ENCODE results near the gene DLK1. TPM values are rescaled to one million over a fixed set of nuclear protein-coding genes. Genes with fewer than 3 reads are reported as not detected.

Gene DLK1
- 80.9 TPM for polyA plus RNA-seq (2013, experiment 1 of 2)
- polyA plus RNA-seq (2013, experiment 2 of 2) = 81.8 TPM

- no peak within 1 kb of the TSS for H3K4me3 ChIP-seq (ENCODE audit: insufficient read depth in 1 of 2, low read depth in 1 of 2, low read length in 2 of 2)
- no peaks in the 10 kb centered on the region for H3K9me3 ChIP-seq (ENCODE audit: control insufficient read depth, low read length)
- H3K9ac ChIP-seq (ENCODE audit: low read length) = no peak within 1 kb of the TSS
- peaks cover 9% of the 10 kb centered on the region for H3K4me1 ChIP-seq (ENCODE audit: control insufficient read depth, insufficient read depth, low read depth, low read length)
- no peak within 1 kb of the TSS for H4K91ac ChIP-seq (ENCODE audit: low read length)
- H4K8ac ChIP-seq (ENCODE audit: low read length) = no peak within 1 kb of the TSS
- H3K36me3 ChIP-seq (ENCODE audit: control insufficient read depth in 1 of 2, insufficient read depth in 2 of 2, low read depth in 1 of 2, low read length in 2 of 2) = no peaks in the 10 kb centered on the region
- H3K27me3 ChIP-seq (ENCODE audit: control insufficient read depth in 1 of 2, insufficient read depth in 1 of 2, low read length in 2 of 2) = peaks cover 84 to 90% of the 10 kb centered on the region in 2 experiments
- no peak within 1 kb of the TSS for H3K18ac ChIP-seq (ENCODE audit: low read depth in 1 of 2, low read length in 2 of 2)
- H3K23ac ChIP-seq (ENCODE audit: low read length in 2 of 2) = no peak within 1 kb of the TSS
- H2AK5ac ChIP-seq (ENCODE audit: low read length, severe bottlenecking) = no peak within 1 kb of the TSS
- H3K14ac ChIP-seq (ENCODE audit: low read length in 2 of 2) = no peak within 1 kb of the TSS
- WGBS = 11% methylated on average over 43 of the region's 77 CpGs
- H3K4ac ChIP-seq (ENCODE audit: low read depth in 1 of 2, low read length in 2 of 2) = no peak within 1 kb of the TSS
- no peak within 1 kb of the TSS for H2BK120ac ChIP-seq (ENCODE audit: low read depth, low read length)
- H2BK12ac ChIP-seq (ENCODE audit: low read length in 2 of 2) = no peak within 1 kb of the TSS
- H2AFZ ChIP-seq (ENCODE audit: low read depth, low read length) = no peak within 1 kb of the TSS
- peak within 1 kb of the TSS; percentile 48 for H2BK15ac ChIP-seq (ENCODE audit: low read depth, poor library complexity, severe bottlenecking)
- no peak within 1 kb of the TSS for H2BK5ac ChIP-seq (ENCODE audit: low read depth, low read length, poor library complexity, severe bottlenecking)
- no peaks in the 10 kb centered on the region for H3K79me1 ChIP-seq (replicated peaks; ENCODE audit: low read length, poor library complexity, severe bottlenecking)
- peak within 1 kb of the TSS; percentile 56 for H3K4me2 ChIP-seq (ENCODE audit: low read length, poor library complexity, severe bottlenecking)
- no peak for DNase-seq
- H3K27ac ChIP-seq (ENCODE audit: low read length, poor library complexity, severe bottlenecking) = no peak within 1 kb of the TSS
Measured at GRCh38 chr14:100726550-100727085, at the start of gene DLK1. Gene DLK1, plus strand, starts transcription at chr14:100726892. Its CDS starts 177 bp downstream, at chr14:100727069.

DNA sequence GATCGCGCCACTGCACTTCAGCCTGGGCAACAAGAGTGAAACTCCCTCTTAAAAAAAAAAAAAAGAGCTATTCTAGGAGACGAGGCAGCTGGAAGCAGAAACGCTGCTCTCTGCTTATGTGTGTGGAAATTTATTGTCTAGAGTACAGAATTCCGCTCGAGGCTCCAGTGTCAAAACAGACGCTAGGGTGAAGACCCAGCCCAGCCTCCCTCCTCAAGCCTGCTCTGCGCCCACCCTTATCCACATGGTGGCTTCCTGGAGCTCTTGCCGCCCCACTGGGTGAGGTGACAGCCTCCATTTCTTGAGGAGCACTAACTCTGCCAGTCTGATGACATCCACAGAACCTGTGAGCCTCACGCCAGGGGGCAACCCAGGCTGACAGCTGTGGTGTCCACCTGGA, 49.5 kb upstream of the DLK1 start:
- Histone ChIP-seq H3K4ac (ENCODE audit: low read depth in 1 of 2, low read length in 2 of 2) (peak overlapping the region; percentile 91 to 94), H3K27me3 (ENCODE audit: control insufficient read depth in 1 of 2, insufficient read depth in 1 of 2, low read length in 2 of 2) (peaks cover 10 to 31% of the 10 kb centered on the region in 2 experiments), H3K36me3 (ENCODE audit: control insufficient read depth in 1 of 2, insufficient read depth in 2 of 2, low read depth in 1 of 2, low read length in 2 of 2) (no peaks in the 10 kb centered on the region), H2BK12ac (ENCODE audit: low read length in 2 of 2) (peak overlapping the region; percentile 71 to 93), H2BK5ac (ENCODE audit: low read depth, low read length, poor library complexity, severe bottlenecking) (no peak overlapping the region), H3K4me2 (ENCODE audit: low read length, poor library complexity, severe bottlenecking) (no peak overlapping the region), H2AK5ac (ENCODE audit: low read length, severe bottlenecking) (peak overlapping the region; percentile 0), H2BK120ac (ENCODE audit: low read depth, low read length) (peak overlapping the region; percentile 95), H3K23ac (ENCODE audit: low read length in 2 of 2) (no peak overlapping the region), H3K4me3 (ENCODE audit: insufficient read depth in 1 of 2, low read depth in 1 of 2, low read length in 2 of 2) (peak overlapping the region in 1 of 2 experiments; percentile 0), H3K27ac (ENCODE audit: low read length, poor library complexity, severe bottlenecking) (peak overlapping the region; percentile 54), H3K79me1 (replicated peaks; ENCODE audit: low read length, poor library complexity, severe bottlenecking) (no peaks in the 10 kb centered on the region), H3K18ac (ENCODE audit: low read depth in 1 of 2, low read length in 2 of 2) (peak overlapping the region; percentile 93 to 99), H3K9ac (ENCODE audit: low read length) (peak overlapping the region; percentile 25), H3K14ac (ENCODE audit: low read length in 2 of 2) (peak overlapping the region in 1 of 2 experiments; percentile 53), H2BK15ac (ENCODE audit: low read depth, poor library complexity, severe bottlenecking) (peak overlapping the region; percentile 37), H3K9me3 (ENCODE audit: control insufficient read depth, low read length) (no peaks in the 10 kb centered on the region), H3K4me1 (ENCODE audit: control insufficient read depth, insufficient read depth, low read depth, low read length) (peaks cover 58% of the 10 kb centered on the region), H2AFZ (ENCODE audit: low read depth, low read length) (peak overlapping the region; percentile 11), H4K8ac (ENCODE audit: low read length) (peak overlapping the region; percentile 92), H4K91ac (ENCODE audit: low read length) (peak overlapping the region; percentile 95)
- 29% methylated on average over 7 of the region's 10 CpGs for WGBS
- DNase-seq = peak; percentile 70

GRCh38 chr14:100677554-100678468, 48.9 kb upstream of the DLK1 start:
- Histone ChIP-seq H3K4ac (ENCODE audit: low read depth in 1 of 2, low read length in 2 of 2) (peak overlapping the region; percentile 91 to 94), H4K91ac (ENCODE audit: low read length) (peak overlapping the region; percentile 95), H2BK120ac (ENCODE audit: low read depth, low read length) (peak overlapping the region; percentile 95), H3K79me1 (replicated peaks; ENCODE audit: low read length, poor library complexity, severe bottlenecking) (no peaks in the 10 kb centered on the region), H3K14ac (ENCODE audit: low read length in 2 of 2) (peak overlapping the region in 1 of 2 experiments; percentile 53), H3K23ac (ENCODE audit: low read length in 2 of 2) (peak overlapping the region in 1 of 2 experiments; percentile 51), H3K36me3 (ENCODE audit: control insufficient read depth in 1 of 2, insufficient read depth in 2 of 2, low read depth in 1 of 2, low read length in 2 of 2) (no peaks in the 10 kb centered on the region), H2BK5ac (ENCODE audit: low read depth, low read length, poor library complexity, severe bottlenecking) (peak overlapping the region; percentile 5), H2BK12ac (ENCODE audit: low read length in 2 of 2) (peak overlapping the region; percentile 90 to 96), H3K4me3 (ENCODE audit: insufficient read depth in 1 of 2, low read depth in 1 of 2, low read length in 2 of 2) (peak overlapping the region in 1 of 2 experiments; percentile 0), H2AK5ac (ENCODE audit: low read length, severe bottlenecking) (peak overlapping the region; percentile 93), H3K27ac (ENCODE audit: low read length, poor library complexity, severe bottlenecking) (peak overlapping the region; percentile 86), H2AFZ (ENCODE audit: low read depth, low read length) (peak overlapping the region; percentile 11), H3K4me1 (ENCODE audit: control insufficient read depth, insufficient read depth, low read depth, low read length) (peaks cover 58% of the 10 kb centered on the region), H3K9ac (ENCODE audit: low read length) (peak overlapping the region; percentile 47), H4K8ac (ENCODE audit: low read length) (peak overlapping the region; percentile 95), H3K4me2 (ENCODE audit: low read length, poor library complexity, severe bottlenecking) (no peak overlapping the region), H3K9me3 (ENCODE audit: control insufficient read depth, low read length) (no peaks in the 10 kb centered on the region), H2BK15ac (ENCODE audit: low read depth, poor library complexity, severe bottlenecking) (peak overlapping the region; percentile 99), H3K27me3 (ENCODE audit: control insufficient read depth in 1 of 2, insufficient read depth in 1 of 2, low read length in 2 of 2) (peaks cover 6 to 24% of the 10 kb centered on the region in 2 experiments), H3K18ac (ENCODE audit: low read depth in 1 of 2, low read length in 2 of 2) (peak overlapping the region; percentile 94 to 99)
- 52% methylated on average over 28 of the region's 29 CpGs for WGBS
- DNase-seq = peak; percentile 83

DNA sequence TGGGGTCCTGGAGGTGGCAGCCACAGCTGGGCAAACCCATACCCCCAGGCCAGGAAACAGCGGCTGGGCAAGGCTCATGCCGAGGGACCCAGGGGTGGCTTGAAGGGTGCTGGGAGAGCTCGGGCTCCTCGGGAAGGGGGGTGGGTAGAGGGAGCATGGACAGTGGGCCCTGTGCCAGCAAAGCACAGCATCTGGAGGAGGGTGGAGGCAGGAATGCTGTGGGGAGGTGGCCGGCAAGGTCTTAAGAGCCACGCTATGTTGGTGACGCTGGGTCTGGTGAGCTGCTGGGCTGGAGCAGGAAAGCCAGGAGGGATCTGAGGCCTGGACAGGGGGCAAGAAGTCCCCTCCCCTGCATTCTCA, 48.2 kb upstream of the DLK1 start:
- peak overlapping the region; percentile 90 to 92 for H2BK12ac ChIP-seq (ENCODE audit: low read length in 2 of 2)
- peak overlapping the region in 1 of 2 experiments; percentile 28 for H3K14ac ChIP-seq (ENCODE audit: low read length in 2 of 2)
- H3K9ac ChIP-seq (ENCODE audit: low read length) = peak overlapping the region; percentile 47
- H2BK120ac ChIP-seq (ENCODE audit: low read depth, low read length) = peak overlapping the region; percentile 95
- H3K27ac ChIP-seq (ENCODE audit: low read length, poor library complexity, severe bottlenecking) = peak overlapping the region; percentile 86
- H4K8ac ChIP-seq (ENCODE audit: low read length) = peak overlapping the region; percentile 95
- peak overlapping the region; percentile 94 to 99 for H3K18ac ChIP-seq (ENCODE audit: low read depth in 1 of 2, low read length in 2 of 2)
- peaks cover under 1 to 18% of the 10 kb centered on the region in 2 experiments for H3K27me3 ChIP-seq (ENCODE audit: control insufficient read depth in 1 of 2, insufficient read depth in 1 of 2, low read length in 2 of 2)
- peak overlapping the region; percentile 75 to 79 for H3K4ac ChIP-seq (ENCODE audit: low read depth in 1 of 2, low read length in 2 of 2)
- peak overlapping the region; percentile 77 for H4K91ac ChIP-seq (ENCODE audit: low read length)
- peak overlapping the region; percentile 6 for H2BK5ac ChIP-seq (ENCODE audit: low read depth, low read length, poor library complexity, severe bottlenecking)
- no peaks in the 10 kb centered on the region for H3K79me1 ChIP-seq (replicated peaks; ENCODE audit: low read length, poor library complexity, severe bottlenecking)
- H3K23ac ChIP-seq (ENCODE audit: low read length in 2 of 2) = peak overlapping the region in 1 of 2 experiments; percentile 51
- H3K36me3 ChIP-seq (ENCODE audit: control insufficient read depth in 1 of 2, insufficient read depth in 2 of 2, low read depth in 1 of 2, low read length in 2 of 2) = no peaks in the 10 kb centered on the region
- no peaks in the 10 kb centered on the region for H3K9me3 ChIP-seq (ENCODE audit: control insufficient read depth, low read length)
- WGBS = 54% methylated on average over 7 of the region's 7 CpGs
- no peak overlapping the region for H2AFZ ChIP-seq (ENCODE audit: low read depth, low read length)
- no peak overlapping the region for H3K4me2 ChIP-seq (ENCODE audit: low read length, poor library complexity, severe bottlenecking)
- H2BK15ac ChIP-seq (ENCODE audit: low read depth, poor library complexity, severe bottlenecking) = peak overlapping the region; percentile 92
- H3K4me1 ChIP-seq (ENCODE audit: control insufficient read depth, insufficient read depth, low read depth, low read length) = peaks cover 52% of the 10 kb centered on the region
- peak; percentile 79 for DNase-seq
- H2AK5ac ChIP-seq (ENCODE audit: low read length, severe bottlenecking) = peak overlapping the region; percentile 93
- no peak overlapping the region for H3K4me3 ChIP-seq (ENCODE audit: insufficient read depth in 1 of 2, low read depth in 1 of 2, low read length in 2 of 2)

Measured in mesenchymal stem cell (in vitro differentiated cells and primary cell).